Effector memory CD8-positive, alpha-beta T cell (primary cell): Measurements from ENCODE around the gene HECTD3.
A peak's percentile ranks its signal among the peaks of the same experiment; 100 is the strongest.
"Not testable (repeated sequence)": the region's sequence is repeated elsewhere in the genome, so short reads cannot be mapped to it uniquely, and the experiment has no call there.

ENCODE experiments used
- ATAC-seq: fragments of 150-1000 bp; cut with Tn5 transposase; replicated peaks from 2 replicates; pipeline ENCODE4 v1.10.0; 2021; ENCODE audit warnings: mild to moderate bottlenecking, moderate library complexity
- DNase-seq, 3 experiments: peaks; one replicate each; pipeline ENCODE4 v3.0.0; 2021
- H3K27ac Mint-ChIP-seq, 2 donors: one replicate each; pipeline ENCODE4 v1.8.0; 2022; ENCODE audit warnings: mild to moderate bottlenecking in 2 of 2, mixed read lengths in 2 of 2, moderate library complexity in 2 of 2
- H3K27me3 Mint-ChIP-seq, 2 donors: one replicate each; pipeline ENCODE4 v1.8.0; 2022; ENCODE audit warnings: mixed read lengths in 2 of 2
- H3K36me3 Mint-ChIP-seq: one replicate; pipeline ENCODE4 v1.8.0; 2022; ENCODE audit warnings: mild to moderate bottlenecking, moderate library complexity, mixed read lengths; ENCODE audit not compliant: insufficient read depth
- H3K4me1 Mint-ChIP-seq, 2 donors: one replicate each; pipeline ENCODE4 v1.8.0; 2022; ENCODE audit warnings: low read depth in 2 of 2, mixed read lengths in 2 of 2
- H3K4me3 Mint-ChIP-seq, 2 donors: one replicate each; pipeline ENCODE4 v1.8.0; 2022; ENCODE audit warnings: mild to moderate bottlenecking in 2 of 2, mixed read lengths in 2 of 2, moderate library complexity in 2 of 2
- H3K9me3 Mint-ChIP-seq, 2 donors: one replicate each; pipeline ENCODE4 v1.8.0; 2022; ENCODE audit warnings: mixed read lengths in 2 of 2

HECTD3 gene

DNA sequence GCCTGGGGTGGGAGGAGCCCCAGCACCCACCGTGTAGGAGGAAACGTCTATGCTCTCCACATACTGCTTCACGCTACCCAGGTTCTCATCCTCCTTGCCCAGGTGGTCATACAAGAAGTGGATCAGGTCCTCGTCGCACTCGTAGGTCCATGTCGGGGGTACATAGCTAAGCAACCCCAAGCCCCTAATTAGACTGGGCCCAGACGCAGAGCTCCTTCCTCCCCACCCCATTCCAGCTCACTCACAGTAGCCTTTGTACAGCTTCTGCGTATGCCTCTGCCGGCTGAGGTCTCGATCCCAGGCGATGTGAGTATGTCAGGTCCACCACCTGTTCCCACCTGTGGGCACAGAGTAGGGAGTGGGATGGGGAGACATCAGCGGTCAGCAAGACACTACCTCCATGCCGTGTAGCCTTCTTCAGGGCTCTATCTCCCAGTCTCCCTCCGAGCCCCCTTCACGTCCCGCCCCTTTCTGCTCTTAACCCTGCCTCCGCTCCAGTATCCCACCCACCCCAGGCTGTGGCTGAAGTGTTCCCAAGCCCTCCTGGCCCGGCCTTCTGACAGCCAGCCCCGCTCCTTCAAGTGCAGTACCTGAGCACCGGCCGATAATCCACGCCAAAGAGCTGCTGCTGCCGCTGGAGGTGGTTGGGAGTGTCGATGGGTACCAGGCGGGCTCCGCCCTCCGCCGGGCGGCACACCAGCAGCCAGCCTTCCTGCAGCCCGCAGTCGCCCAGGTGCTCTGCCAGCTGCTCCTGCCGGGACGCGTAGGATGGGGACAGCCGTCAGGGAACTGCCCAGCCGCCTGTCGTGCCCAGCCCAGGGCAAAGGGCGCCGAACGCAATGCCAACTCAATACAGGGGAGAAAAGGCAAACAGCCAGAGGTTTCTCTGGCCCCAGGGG lies 919 bp downstream of the HECTD3 start:
- H3K4me1 Mint-ChIP-seq, result peaks cover 39 to 46% of the 10 kb centered on the region in 2 donors
- ATAC-seq (no peak), DNase-seq (no peak)
- peak overlapping the region; percentile 84 to 88 for H3K4me3 Mint-ChIP-seq
- peak overlapping the region; percentile 68 to 84 for H3K27ac Mint-ChIP-seq
- H3K9me3 Mint-ChIP-seq, result no peaks in the 10 kb centered on the region
- peaks cover 54% of the 10 kb centered on the region for H3K36me3 Mint-ChIP-seq
- no peaks in the 10 kb centered on the region for H3K27me3 Mint-ChIP-seq

DNA sequence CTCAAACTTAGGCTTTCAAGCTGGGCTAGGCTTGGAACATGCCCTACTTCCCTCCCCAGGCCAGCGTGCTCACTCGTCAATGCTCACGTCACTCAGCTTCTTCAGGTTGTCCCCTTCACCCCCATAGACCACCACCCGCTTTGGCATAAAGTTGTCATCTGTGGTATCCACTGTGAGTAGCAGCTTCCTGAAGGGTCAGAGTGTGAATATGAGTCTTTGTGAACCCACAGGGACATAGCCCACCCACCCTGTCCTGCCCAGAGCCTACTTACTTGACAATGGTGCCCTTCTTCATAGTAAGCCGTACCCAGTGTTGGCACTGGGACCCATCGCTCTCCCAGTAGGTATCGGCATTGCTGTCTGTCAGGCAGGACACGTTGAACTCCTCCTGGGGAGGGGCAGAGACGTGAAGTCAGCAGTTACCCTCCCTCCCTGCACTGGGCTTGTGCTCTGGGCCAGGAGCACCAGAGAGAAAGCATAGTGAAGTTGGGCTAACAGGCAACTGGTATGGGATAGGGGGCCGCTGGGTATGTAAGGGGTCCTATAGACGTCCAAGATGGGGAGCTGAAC lies 1.7 kb downstream of the HECTD3 start:
- DNase-seq (no peak), ATAC-seq (no peak)
- H3K4me1 Mint-ChIP-seq, result peaks cover 31 to 45% of the 10 kb centered on the region in 2 donors
- H3K36me3 Mint-ChIP-seq, result peaks cover 55% of the 10 kb centered on the region
- H3K27me3 Mint-ChIP-seq, result no peaks in the 10 kb centered on the region
- H3K27ac Mint-ChIP-seq, result peak overlapping the region; percentile 83 to 84
- H3K4me3 Mint-ChIP-seq, result peak overlapping the region; percentile 84 to 88
- no peaks in the 10 kb centered on the region for H3K9me3 Mint-ChIP-seq

DNA sequence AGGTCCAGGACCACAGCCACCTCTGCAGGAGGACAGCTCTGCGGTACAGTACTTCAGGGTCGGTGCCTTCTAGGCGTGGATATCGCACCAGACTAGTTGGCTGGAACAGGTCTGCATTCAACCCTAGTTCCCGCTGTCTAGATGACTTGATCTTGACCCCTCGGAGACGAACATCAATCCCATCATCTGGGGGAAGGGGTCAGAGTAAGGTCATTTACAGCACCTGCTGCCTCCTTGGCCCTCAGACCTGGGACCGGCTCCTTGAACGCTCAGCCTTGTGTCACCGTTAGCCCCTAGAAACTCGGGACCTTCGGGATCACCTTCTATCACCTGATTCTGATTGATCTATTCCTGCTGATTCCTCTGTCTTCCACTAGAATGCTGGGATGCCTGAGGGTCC lies 2.6 kb downstream of the HECTD3 start:
- ATAC-seq, result no peak
- DNase-seq, result no peak
- H3K4me1 Mint-ChIP-seq, result peaks cover 26 to 43% of the 10 kb centered on the region in 2 donors
- no peaks in the 10 kb centered on the region for H3K9me3 Mint-ChIP-seq
- H3K36me3 Mint-ChIP-seq, result peaks cover 52% of the 10 kb centered on the region
- no peak overlapping the region for H3K4me3 Mint-ChIP-seq
- no peaks in the 10 kb centered on the region for H3K27me3 Mint-ChIP-seq
- H3K27ac Mint-ChIP-seq, result peak overlapping the region in 1 of 2 donors; percentile 83

DNA sequence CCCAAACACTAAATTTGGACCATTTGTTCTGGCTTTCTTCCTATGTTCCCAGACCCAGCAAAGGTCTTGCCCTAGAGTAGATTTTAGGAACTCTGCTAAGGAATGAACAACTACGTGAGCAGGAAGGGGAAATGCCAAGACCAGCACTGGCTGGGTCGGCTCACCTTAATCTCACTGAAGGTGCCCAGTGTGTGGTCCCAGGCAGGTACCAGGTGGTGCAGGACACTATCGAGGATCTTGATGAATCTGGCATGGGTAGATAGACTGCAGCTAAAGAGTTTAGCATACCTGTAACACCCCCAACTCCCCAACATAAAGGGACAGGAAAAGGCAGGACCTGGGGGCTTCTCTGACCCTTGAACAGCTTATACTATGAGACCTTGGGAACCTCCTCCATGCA lies 3.0 kb downstream of the HECTD3 start:
- Mint-ChIP-seq H3K36me3 (peaks cover 55% of the 10 kb centered on the region), H3K27ac (peak overlapping the region in 1 of 2 donors; percentile 6), H3K4me1 (peaks cover 26 to 41% of the 10 kb centered on the region in 2 donors), H3K27me3 (no peaks in the 10 kb centered on the region), H3K9me3 (no peaks in the 10 kb centered on the region), H3K4me3 (no peak overlapping the region)
- ATAC-seq (no peak), DNase-seq (no peak)

DNA sequence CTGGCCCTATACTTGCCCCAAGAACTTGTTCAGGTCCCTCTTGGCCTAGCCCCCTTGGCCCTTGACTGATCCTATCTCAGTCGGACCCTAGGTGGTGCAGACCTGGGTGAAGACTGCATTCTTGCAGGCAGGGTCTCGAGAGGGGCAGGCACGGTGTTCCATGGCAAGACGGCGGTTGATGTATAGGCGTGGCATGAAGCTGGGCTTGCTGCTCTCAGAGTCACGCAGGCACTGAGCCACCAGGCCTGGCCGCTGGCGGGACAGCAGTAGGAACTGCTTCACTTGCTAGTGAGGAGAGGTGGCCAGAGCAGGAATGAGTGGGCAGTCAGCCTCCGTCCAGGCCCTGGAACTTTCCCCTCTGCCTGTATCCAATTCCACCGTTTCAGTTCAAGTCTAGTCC lies 3.8 kb downstream of the HECTD3 start:
- H3K4me1 Mint-ChIP-seq, result peaks cover 22 to 37% of the 10 kb centered on the region in 2 donors

DNA sequence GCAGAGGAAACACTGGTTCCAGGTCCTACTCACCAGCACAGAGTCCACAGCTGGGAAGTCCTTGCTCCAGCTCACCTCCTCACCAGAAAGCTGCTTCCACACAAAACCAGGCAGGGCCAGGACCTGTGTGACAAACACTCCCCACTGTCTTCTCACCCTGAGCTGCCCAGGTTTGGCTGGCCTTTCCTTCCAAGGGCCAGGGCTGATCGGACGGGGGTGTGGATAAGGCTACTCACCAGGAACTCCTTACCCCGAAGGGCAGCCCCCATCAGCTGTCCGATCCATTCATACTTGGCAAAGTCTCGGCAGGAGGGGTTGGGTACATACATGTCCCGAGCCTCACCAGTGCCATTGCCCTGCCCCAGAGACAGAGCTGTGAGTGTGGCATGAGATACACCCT lies 5.4 kb downstream of the HECTD3 start:
- ATAC-seq, result no peak
- Mint-ChIP-seq H3K27me3 (no peaks in the 10 kb centered on the region), H3K9me3 (no peaks in the 10 kb centered on the region), H3K36me3 (peaks cover 47% of the 10 kb centered on the region), H3K4me1 (peaks cover 11 to 32% of the 10 kb centered on the region in 2 donors), H3K4me3 (no peak overlapping the region), H3K27ac (peak overlapping the region in 1 of 2 donors; percentile 47)
- no peak for DNase-seq

More for the DNA sequence above, 3.8 kb downstream of the HECTD3 start:
- no peak for DNase-seq
- H3K27me3 Mint-ChIP-seq, result no peaks in the 10 kb centered on the region
- H3K36me3 Mint-ChIP-seq, result peaks cover 58% of the 10 kb centered on the region
- no peak overlapping the region for H3K4me3 Mint-ChIP-seq
- no peak for ATAC-seq
- no peaks in the 10 kb centered on the region for H3K9me3 Mint-ChIP-seq
- peak overlapping the region in 1 of 2 donors; percentile 6 for H3K27ac Mint-ChIP-seq

DNA sequence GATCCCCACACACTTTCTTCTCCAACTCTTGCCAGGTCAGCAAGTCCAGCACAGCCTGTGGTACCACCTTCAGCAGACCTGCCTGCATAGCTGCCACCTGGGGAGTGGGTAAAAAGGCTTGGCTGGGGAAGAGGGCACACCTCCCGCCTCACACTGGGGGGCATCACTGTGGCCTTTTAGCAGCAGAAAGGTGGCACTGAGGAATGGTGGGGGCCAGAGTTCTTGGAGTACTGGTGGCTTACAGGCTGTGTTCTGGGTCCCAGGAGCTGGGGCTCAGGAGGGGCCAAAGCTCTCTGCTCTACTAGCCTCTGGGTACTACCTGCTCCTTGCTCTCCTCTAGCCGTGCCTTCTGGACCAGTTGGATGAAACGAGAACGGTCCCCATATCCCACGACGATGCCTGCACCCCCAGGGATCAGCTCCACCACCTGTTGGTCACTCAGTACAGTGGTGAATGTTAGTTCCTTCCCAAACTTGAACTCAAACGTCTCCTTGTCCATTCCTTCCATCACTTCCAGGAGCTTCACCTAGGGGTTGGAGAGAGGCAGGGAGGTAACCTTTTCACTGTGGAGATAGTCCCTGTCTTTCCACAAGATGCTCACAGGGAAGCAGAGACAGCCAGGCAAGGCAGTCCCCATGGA lies 6.7 kb downstream of the HECTD3 start:
- ATAC-seq (no peak), DNase-seq (no peak)
- Mint-ChIP-seq H3K4me1 (peaks cover 8 to 20% of the 10 kb centered on the region in 2 donors), H3K27me3 (no peaks in the 10 kb centered on the region), H3K27ac (peak overlapping the region in 1 of 2 donors; percentile 22), H3K4me3 (no peak overlapping the region), H3K9me3 (no peaks in the 10 kb centered on the region), H3K36me3 (peaks cover 45% of the 10 kb centered on the region)

DNA sequence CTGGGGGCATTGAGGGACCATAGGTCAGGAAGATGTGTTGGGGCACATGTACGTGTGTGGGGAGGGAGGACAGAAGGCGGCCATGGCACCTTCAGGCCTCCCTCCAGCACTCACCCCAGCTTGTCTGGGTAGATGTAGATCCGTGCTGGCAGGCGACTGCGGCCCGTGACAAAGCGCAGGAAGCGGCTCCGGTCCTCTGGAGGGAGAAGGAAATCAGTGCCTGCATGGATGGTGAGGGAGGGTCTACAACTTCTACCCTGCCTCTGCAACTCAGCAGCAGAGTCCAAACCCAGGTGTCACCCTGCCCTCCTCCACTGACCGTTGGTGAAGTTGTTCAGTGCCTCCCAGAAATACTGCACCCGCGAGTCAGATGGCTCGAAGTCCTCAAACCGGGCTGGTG lies 7.4 kb downstream of the HECTD3 start:
- DNase-seq (no peak), ATAC-seq (no peak)
- no peaks in the 10 kb centered on the region for H3K27me3 Mint-ChIP-seq
- H3K4me1 Mint-ChIP-seq, result peaks cover 2 to 13% of the 10 kb centered on the region in 2 donors
- H3K9me3 Mint-ChIP-seq, result no peaks in the 10 kb centered on the region
- no peak overlapping the region for H3K4me3 Mint-ChIP-seq
- H3K36me3 Mint-ChIP-seq, result peaks cover 42% of the 10 kb centered on the region
- H3K27ac Mint-ChIP-seq, result no peak overlapping the region

DNA sequence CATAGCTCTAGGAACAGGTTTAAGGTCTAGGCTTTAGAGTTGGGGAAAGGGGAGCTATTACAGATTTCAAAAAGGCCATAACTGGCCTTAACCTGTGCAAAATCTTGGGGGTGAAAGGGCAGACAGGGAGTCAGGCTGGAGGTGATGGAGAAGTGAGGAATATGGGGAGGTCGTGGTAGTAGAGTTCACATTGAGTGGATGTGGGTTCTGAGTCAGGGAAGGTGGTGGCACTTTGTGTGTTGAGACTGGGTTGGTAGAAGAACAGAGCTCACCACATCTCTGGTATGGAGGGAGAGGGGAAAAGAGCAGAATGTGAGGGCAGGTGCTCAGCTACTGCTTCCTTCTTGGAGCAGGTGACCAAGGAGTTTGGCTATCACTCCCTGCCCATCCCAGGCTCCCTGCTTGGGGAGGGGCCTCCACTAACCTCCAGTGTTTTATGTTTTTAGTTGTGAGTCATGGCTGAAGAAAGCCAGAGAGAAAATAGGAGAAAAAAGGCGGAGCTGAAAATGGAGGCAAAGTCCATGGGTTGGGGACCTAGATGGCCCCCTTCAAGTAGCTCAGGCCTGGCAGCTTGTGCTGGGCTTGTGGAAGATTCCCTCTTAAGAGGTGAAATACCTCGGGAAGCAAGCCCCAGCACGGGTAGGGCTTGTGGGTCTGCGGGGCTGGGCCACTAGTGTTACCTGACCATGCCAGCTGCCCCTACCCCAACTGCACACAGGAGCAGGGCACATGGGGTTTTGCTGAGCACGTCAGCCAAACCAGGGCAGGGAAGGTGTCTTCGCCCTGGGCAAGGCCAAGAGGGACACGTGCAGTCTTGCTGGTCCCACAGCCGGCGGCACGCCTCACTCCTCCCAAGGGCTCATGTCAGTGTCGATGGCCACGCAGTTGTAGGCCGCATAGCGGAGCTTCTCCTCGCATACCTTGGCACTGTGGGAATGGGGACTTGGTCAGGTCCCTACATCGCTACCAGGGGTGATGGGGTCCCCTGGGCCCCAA lies 8.2 kb downstream of the HECTD3 start:
- peak overlapping the region in 1 of 2 donors; percentile 60 for H3K27ac Mint-ChIP-seq
- H3K27me3 Mint-ChIP-seq, result no peaks in the 10 kb centered on the region
- H3K9me3 Mint-ChIP-seq, result no peaks in the 10 kb centered on the region
- H3K36me3 Mint-ChIP-seq, result peaks cover 39% of the 10 kb centered on the region
- no peak overlapping the region for H3K4me3 Mint-ChIP-seq
- peaks cover 0 to 11% of the 10 kb centered on the region in 2 donors for H3K4me1 Mint-ChIP-seq
- ATAC-seq (no peak), DNase-seq (no peak)

DNA sequence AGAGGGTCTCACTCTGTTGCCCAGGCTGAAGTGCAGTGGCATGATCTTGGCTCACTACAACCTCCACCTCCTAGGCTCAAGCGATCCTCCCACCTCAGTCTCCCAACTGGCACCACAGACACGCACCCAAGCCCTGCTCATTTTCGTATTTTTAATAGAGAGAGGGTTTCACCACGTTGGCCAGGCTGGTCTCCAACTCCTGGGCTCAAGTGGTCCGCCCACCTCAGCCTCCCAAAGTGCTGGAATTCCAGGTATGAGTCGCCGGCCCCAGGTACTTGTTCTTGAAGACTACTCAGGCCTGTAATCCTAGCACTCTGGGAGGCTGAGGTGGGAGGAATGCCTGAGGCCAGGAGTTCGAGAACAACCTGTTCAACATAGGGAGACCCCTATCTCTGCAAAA lies 9.5 kb downstream of the HECTD3 start:
- peaks cover 31% of the 10 kb centered on the region for H3K36me3 Mint-ChIP-seq
- not testable (repeated sequence) for DNase-seq, H3K9me3 Mint-ChIP-seq, H3K27me3 Mint-ChIP-seq, H3K4me1 Mint-ChIP-seq, H3K4me3 Mint-ChIP-seq, ATAC-seq
- H3K27ac Mint-ChIP-seq, result peak overlapping the region in 1 of 2 donors; percentile 18

DNA sequence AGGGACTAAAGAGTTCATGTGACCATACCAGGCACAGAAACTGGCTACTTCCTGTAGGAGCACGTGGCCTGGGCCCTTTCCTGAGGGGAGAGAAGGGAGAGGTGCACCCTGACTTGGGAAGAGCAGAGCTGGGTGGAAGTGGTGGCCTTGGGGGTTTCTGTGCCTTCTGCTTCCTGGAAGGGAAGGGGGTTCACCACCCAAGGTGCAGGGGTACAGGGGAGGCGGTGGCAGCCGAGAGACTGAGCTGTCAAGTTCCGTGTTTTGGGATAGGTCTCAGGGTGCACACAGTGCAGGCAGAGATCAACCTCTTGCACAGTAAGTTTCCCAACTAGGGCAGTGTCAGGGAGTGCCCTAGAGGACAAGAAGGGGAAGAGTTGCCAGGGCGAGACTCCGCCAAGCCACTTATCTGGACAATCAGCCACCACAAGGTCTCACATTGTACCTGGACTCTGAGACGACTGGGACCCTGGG lies 10.1 kb downstream of the HECTD3 start:
- peaks cover 26% of the 10 kb centered on the region for H3K36me3 Mint-ChIP-seq
- no peaks in the 10 kb centered on the region for H3K27me3 Mint-ChIP-seq
- H3K27ac Mint-ChIP-seq, result peak overlapping the region; percentile 12 to 39
- peaks cover 0 to 8% of the 10 kb centered on the region in 2 donors for H3K4me1 Mint-ChIP-seq
- H3K9me3 Mint-ChIP-seq, result no peaks in the 10 kb centered on the region
- H3K4me3 Mint-ChIP-seq, result no peak overlapping the region
- ATAC-seq (no peak), DNase-seq (no peak)

DNA sequence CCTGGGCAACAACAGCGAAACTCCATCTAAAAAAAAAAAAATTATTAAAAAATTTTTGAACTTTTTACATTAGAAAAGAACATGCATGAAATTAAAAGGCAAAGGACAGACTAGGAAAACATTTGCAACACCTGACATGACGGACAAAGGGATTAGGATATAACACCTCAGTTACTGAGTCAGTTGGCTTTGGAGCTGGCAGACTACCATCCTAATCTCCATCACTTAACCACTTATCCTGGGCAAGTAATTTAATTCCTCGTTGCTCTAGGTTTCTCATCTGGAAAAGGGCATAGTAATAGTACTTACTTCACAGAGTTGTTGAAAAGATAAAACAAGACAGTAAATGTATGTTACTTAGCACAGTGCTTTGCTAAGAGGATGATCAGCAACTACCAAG lies 11.9 kb downstream of the HECTD3 start:
- no peak overlapping the region for H3K4me3 Mint-ChIP-seq
- no peaks in the 10 kb centered on the region for H3K9me3 Mint-ChIP-seq
- DNase-seq (no peak), ATAC-seq (no peak)
- H3K27ac Mint-ChIP-seq, result no peak overlapping the region
- H3K36me3 Mint-ChIP-seq, result peaks cover 12% of the 10 kb centered on the region
- H3K27me3 Mint-ChIP-seq, result no peaks in the 10 kb centered on the region
- H3K4me1 Mint-ChIP-seq, result peaks cover 0 to 5% of the 10 kb centered on the region in 2 donors
